ENCODE data around the gene DGCR2.
A peak's percentile ranks its signal among the peaks of the same experiment; 100 is the strongest.
"Not testable (repeated sequence)": the region's sequence is repeated elsewhere in the genome, so short reads cannot be mapped to it uniquely, and the experiment has no call there.

The DGCR2 gene, protein sequence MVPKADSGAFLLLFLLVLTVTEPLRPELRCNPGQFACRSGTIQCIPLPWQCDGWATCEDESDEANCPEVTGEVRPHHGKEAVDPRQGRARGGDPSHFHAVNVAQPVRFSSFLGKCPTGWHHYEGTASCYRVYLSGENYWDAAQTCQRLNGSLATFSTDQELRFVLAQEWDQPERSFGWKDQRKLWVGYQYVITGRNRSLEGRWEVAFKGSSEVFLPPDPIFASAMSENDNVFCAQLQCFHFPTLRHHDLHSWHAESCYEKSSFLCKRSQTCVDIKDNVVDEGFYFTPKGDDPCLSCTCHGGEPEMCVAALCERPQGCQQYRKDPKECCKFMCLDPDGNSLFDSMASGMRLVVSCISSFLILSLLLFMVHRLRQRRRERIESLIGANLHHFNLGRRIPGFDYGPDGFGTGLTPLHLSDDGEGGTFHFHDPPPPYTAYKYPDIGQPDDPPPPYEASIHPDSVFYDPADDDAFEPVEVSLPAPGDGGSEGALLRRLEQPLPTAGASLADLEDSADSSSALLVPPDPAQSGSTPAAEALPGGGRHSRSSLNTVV

DNA sequence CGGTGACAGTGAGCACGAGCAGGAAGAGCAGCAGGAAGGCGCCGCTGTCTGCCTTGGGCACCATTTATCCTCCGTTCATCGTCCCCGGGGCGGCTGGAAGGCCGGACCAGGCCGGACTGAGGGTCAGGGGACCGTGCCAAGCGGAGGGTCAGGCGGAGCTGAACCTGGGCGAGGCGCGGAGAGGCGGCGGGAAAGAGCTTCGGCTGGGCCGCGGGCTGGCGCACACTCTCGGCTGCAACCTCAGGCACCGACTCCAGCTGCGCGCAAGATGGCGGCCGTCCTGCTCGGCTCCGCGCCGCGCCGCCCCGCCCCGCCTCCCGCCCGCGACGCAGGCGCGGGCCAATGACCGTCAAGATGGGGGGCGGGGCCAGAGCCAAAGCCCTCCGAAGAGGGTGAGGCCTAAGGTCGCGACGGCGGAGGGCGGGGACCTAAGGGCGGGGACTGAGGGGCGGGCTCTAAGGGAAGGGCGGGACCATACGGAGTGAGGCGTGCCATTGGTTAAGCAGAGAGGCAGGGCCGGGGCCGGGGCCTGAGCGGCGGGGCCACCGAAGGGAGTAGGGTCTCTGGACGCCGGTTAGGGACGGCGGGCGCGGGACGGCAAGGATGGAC is at the start of gene DGCR2:
TSS of gene DGCR2 (minus strand) at position 270 of the 609 bp plus-strand sequence. CDS start at position 64, 206 bp downstream.
- peak; percentile 98 for DNase-seq

DNA sequence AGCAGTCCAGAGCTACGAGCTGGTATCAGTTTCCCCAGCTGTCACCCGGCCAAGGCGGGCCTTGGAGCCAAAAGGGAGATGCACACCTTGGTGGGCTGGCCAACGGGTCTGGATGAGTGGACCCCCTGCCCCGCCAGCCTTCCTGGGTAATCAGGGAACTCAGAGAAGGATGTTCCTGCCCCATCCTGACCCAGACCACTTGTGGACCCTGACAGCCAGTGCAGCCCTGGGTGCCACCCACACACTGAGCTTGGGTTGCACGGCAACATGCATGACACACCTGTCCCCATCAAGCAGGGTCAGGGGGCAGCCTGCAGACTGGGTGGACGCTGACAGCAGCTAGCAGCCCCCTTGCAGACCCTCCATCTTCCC is 47.7 kb upstream of the DGCR2 start:
- DNase-seq = peak; percentile 30

- DNase-seq = peak; percentile 28
Measured at GRCh38 chr22:19169002-19169946, 47.1 kb upstream of the DGCR2 start.

GRCh38 chr22:19168088-19168890 is 46.1 kb upstream of the DGCR2 start:
- peak; percentile 19 for DNase-seq

DNA sequence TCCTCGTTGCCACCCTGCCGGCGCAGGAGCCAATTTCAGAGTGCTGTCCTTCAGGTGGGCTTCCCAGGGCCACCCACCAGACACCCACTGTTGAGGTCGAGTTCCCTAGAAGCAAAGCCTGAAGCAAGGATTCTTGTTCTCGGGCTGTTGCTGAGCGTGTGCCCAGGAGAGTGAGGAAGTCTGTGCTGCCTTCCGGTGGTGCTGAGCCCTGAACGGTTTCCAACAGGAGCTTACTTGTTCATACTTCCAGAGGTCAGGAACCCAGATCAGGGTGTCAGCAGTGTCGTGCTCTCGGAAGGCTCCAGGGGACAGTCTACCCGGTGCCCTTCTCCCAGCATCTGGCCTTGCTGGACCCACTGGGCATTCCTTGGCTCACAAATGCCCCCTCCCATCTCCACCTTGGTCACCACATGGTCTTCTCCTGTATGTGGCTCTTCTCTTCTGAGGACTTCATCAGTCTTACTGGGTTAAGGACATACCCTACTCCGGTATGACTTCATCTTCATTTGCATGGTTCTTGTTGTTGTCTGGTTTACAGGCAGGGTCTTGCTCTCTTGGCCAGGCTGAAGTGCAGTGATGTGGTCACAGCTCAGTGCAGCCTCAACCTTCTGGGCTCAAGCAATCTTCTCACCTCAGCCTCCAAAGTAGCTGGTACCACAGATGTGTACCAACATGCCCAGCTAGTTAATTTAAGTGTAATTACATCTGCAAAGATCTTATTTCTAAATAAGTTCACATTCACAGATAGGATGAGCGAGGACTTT is 45.1 kb upstream of the DGCR2 start:
- DNase-seq = no peak

DNA sequence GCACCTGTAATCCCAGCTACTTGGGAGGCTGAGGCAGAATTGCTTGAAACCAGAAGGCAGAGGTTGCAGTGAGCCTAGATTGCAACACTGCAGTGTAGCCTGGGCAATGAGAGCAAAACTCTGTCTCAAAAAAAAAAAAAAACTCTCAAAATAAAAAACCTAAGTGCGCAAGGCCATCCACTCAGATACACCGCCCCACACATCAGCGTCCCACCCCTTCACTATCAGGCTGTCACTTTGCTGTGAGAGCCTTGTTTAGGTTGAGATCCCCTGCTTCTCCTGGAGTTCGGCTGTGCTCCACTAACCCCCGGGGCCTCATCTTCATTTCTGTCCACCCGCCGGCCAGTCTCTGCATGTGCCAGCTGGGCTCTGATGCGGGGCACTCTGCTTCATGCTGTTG is 44.2 kb upstream of the DGCR2 start:
- no peak for DNase-seq

- DNase-seq = no peak
Measured at GRCh38 chr22:19164425-19164824, 42.2 kb upstream of the DGCR2 start.

DNA sequence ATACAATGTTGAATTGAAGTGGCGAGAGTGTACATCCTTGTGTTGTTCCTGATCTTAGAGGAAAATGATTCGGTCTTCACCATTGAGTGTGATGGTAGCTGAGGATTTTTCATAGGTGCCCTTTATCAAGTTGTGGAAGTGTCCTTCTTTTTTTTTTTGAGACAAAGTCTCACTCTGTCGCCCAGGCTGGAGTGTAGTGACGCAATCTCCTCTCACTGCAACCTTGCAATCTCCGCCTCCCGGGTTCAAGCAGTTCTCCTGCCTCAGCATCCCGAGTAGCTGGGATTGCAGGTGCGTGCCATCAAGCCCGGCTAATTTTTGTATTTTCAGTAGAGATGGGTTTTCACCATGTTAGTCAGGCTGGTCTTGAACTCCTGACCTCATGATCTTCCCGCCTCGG is 36.4 kb upstream of the DGCR2 start:
- DNase-seq = not testable (repeated sequence)

DNA sequence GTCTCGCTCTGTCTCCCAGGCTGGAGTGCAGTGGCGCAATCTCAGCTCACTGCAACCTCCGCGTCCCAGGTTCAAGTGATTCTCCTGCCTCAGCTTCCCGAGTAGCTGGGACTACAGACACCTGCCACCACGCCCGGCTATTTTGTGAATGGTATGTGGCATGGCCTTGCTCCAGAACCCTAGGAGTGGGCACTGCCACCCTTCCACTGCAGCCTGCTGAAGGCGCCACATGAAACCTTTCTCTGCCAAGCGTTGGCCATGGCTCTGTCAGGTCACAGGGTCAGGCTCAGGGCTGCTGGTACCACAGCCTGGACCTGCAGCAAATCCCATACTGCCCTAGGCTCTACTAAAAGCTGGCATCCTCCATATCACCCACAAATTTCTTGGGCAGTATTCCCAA is 33.9 kb upstream of the DGCR2 start:
- not testable (repeated sequence) for DNase-seq

DNA sequence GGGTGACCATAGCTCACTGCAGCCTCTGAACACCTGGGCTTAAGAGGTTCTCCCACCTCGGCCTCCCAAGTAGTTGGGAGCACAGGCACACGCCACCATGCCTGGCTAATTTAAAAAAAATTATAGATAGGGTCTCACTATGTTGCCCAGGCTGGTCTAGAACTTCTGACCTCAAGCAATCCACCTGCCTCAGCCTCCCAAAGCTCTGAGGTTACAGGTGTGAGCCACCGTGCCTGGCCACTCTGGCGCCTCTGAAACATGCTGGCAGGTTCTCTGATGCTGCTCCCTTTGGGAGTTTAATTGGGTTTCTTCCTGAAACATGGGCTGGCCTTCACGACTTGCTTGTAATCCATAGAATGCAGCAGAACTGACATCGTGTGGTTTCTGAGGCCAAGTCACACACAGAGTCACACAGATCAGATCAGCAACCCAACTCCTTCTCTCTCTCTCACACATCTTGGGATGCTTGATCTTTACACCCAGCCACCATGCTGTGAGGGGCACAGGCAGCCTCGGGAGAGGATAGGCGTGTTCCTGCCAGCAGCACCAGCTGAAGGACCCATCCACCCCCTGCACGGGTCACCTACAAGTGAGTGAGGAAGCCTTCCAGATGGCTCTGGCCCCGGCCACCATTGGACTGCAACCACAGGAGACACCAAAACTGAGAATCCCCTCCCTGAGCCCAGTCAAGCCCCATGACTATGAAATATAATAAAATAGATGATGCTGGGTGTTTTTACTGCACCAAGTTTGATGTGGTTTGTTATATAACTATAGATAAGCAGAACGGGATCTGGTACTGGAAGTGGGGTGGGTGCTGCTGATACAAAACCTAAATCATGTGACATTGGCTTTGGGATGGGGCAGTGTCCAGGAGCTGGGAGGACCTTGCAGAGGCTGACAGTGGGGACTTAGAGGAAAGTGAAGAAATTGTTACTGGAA is 31.0 kb upstream of the DGCR2 start:
- DNase-seq = no peak

GRCh38 chr22:19151329-19152191 is 29.3 kb upstream of the DGCR2 start:
- no peak for DNase-seq

DNA sequence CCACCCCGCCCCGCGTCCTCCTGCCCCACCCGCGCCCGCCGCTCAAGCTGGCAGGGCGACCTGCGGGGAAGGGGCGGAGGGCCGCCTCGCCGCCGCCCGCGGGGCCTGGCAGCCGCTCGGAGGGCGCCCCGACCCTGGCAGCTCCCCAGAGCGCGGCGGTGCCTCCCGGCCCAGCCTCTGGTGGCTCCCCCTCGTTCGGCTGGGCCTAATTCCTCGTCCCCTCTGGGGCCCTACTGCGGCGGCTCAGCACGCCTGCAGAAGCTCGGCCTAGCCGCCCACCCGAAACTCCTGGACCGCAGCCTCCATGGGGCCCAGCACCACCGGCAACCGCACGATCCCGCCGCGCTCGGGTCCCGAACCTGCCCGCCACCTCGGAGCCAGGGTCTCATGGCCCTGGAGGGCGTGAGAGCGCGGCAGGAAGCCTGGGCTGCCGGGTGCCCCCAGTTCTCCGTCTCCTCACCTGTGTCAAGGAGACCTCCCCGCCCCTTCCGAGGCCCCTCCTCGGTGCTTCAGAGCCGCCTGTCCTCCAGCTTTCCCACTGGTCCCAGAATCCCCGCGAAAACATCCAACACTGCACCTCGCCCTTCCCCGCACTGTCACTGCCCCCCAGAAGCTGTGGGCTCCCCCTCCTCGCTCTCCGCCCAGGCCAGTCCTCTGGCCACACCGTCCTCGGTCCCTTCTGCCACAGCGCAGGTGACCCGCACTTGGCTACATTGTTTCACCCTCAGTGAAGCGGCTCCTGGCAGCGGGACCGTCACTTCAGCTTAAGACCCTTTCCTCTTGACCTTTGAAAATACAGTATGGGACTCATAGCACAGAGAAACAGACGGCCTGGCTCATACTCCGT is 28.5 kb upstream of the DGCR2 start:
- DNase-seq = no peak

DNA sequence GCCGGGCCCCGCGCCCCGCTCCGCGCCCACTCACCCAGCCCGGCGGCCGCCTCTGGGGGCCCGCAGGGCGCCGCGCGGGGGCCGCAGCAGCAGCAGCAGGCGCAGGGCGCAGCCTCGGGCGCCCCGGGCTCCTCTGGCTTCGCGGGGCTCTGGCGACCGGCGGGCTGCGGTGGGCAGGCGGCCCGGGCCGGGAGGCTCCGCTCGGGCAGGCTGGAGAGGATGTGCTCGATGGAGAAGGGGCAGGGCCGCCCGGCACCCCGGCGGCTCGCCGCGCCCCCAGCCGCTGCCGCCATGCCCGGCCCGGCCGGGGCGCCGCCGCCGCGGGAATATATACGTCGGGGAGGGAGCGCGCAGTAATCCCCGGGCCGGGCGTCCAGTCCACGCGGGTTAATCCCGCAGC is 27.8 kb upstream of the DGCR2 start, which contains the start of gene GSC2:
TSS of gene GSC2 (minus strand) at position 302 of the 400 bp plus-strand sequence. CDS start at position 293, 9 bp downstream.
- DNase-seq = no peak

GRCh38 chr22:19149047-19149883 is 27.1 kb upstream of the DGCR2 start:
- DNase-seq = no peak

GRCh38 chr22:19148417-19149046 is 26.3 kb upstream of the DGCR2 start:
- no peak for DNase-seq

DNA sequence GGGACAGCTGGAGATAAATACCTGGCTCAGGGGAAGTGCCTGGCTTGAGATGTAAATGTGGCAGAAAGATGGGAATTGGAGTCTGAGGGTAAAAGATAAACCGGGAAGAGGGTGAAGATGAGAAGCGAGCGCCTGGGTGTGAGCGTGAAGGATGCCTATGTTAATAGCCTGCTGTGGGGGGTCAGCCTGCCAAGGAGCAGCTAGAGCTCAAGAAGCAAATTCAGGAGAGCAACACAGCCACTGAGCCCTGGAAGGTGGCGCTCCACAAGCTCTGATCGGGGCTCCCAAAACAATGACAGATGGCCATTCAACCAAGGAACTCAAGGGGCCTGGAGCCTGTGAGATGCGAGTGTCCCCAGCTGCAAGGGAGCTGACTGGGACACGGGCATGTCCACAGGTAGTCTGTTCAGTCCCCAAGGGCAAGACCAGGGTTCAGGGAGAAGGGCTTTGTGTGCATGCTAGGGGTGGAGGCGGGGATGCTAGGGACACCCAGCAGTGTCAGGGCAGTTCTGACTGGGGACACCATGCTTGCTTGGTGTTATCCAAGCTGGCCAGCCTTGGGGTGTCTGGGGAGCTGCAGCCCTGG is 25.1 kb upstream of the DGCR2 start:
- DNase-seq = no peak
